Progenitor cell of endocrine pancreas (in vitro differentiated cells): ENCODE measurements around the gene KHDRBS2. TPM values are rescaled to one million over a fixed set of nuclear protein-coding genes. Genes with fewer than 3 reads are reported as not detected.

Experiments used
- DNase-seq: peaks from one replicate; pipeline ENCODE4 v3.0.0; 2021; ENCODE audit warnings: low spot score; ENCODE audit not compliant: unreplicated experiment
- H3K27ac Mint-ChIP-seq: 2 replicates; pipeline ENCODE4 v1.8.0; 2021; ENCODE audit warnings: mild to moderate bottlenecking, moderate library complexity, mixed read lengths
- H3K27me3 Mint-ChIP-seq: 2 replicates; pipeline ENCODE4 v1.8.0; 2021; ENCODE audit warnings: mixed read lengths
- H3K36me3 Mint-ChIP-seq: 2 replicates; pipeline ENCODE4 v1.8.0; 2022; ENCODE audit warnings: mixed read lengths; ENCODE audit not compliant: insufficient read depth
- H3K4me1 Mint-ChIP-seq: 2 replicates; pipeline ENCODE4 v1.8.0; 2021; ENCODE audit warnings: low read depth, mixed read lengths
- H3K4me3 Mint-ChIP-seq: 2 replicates; pipeline ENCODE4 v1.8.0; 2021; ENCODE audit warnings: low read depth, mild to moderate bottlenecking, moderate library complexity, mixed read lengths
- H3K9me3 Mint-ChIP-seq: 2 replicates; pipeline ENCODE4 v1.8.0; 2021; ENCODE audit warnings: low read depth, mixed read lengths
- CTCF ChIP-seq: fragments of 200-600 bp; sonication (generic); IDR thresholded peaks from one replicate; pipeline ENCODE4 v1.5.0; 2021; ENCODE audit warnings: antibody characterized with exemption, mild to moderate bottlenecking; ENCODE audit not compliant: unreplicated experiment
- total RNA-seq: library from RNA; stranded (reverse); gene quantifications from 2 replicates; pipeline ENCODE4 v1.2.1, GENCODE V29; 2021

Gene KHDRBS2
- total RNA-seq, 1 donor from 2014 or later = 9.7 TPM

DNA sequence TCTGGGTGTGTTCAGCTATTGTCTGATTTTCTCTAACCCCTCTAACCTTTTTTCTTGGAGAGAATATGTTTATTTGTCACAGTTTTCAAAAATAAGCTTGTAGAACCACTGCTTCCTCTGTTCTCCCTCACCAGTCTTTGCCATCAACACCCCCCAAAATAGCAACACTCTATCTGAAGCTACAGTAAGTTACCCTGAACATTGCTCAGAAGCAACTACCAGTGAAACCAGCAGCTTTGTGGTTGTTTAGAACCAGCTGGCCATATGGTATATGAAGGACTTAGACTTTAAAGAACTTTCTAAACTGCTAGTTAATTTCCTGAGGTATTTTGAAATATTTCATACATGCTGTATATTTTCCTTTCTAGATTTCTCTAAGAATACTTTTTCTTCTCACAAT is 242.9 kb downstream of the KHDRBS2 start:
- no peak for TF ChIP-seq CTCF

DNA sequence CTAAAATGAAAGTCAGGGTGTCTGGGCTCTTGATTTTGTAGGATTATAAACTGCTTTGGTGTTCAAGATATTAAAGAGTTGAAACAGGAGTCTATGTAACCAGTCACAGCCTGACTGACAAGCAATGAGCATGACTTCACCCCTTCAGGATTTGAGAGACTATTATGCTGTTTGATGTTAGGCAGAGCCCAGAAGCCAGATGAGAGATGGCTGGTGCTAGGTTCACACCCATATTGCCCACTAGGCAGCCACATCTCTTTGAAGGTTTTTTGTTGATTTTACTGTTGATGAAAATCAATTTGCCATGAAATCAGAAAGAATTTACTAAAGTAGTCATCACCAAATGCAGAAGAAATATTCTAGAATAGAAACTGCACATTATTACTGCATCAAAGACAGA is 243.6 kb downstream of the KHDRBS2 start:
- Mint-ChIP-seq H3K27me3 (no peaks in the 10 kb centered on the region), H3K27ac (no peak overlapping the region), H3K4me3 (no peak overlapping the region), H3K4me1 (peaks cover under 1% of the 10 kb centered on the region), H3K9me3 (no peaks in the 10 kb centered on the region), H3K36me3 (peaks cover 2% of the 10 kb centered on the region)
- no peak for TF ChIP-seq CTCF
- DNase-seq = no peak

More for the DNA sequence above, 242.9 kb downstream of the KHDRBS2 start:
- no peak overlapping the region for H3K4me3 Mint-ChIP-seq
- no peaks in the 10 kb centered on the region for H3K27me3 Mint-ChIP-seq
- peaks cover 2% of the 10 kb centered on the region for H3K36me3 Mint-ChIP-seq
- H3K4me1 Mint-ChIP-seq = peaks cover 3% of the 10 kb centered on the region
- DNase-seq = no peak
- H3K9me3 Mint-ChIP-seq = no peaks in the 10 kb centered on the region
- H3K27ac Mint-ChIP-seq = no peak overlapping the region

- Mint-ChIP-seq H3K4me1 (no peaks in the 10 kb centered on the region), H3K27me3 (no peaks in the 10 kb centered on the region), H3K4me3 (no peak overlapping the region), H3K27ac (no peak overlapping the region), H3K36me3 (peaks cover 4% of the 10 kb centered on the region), H3K9me3 (peaks cover 8% of the 10 kb centered on the region)
- TF ChIP-seq CTCF = no peak
- no peak for DNase-seq
Measured at GRCh38 chr6:62039605-62040004, 246.4 kb downstream of the KHDRBS2 start.

DNA sequence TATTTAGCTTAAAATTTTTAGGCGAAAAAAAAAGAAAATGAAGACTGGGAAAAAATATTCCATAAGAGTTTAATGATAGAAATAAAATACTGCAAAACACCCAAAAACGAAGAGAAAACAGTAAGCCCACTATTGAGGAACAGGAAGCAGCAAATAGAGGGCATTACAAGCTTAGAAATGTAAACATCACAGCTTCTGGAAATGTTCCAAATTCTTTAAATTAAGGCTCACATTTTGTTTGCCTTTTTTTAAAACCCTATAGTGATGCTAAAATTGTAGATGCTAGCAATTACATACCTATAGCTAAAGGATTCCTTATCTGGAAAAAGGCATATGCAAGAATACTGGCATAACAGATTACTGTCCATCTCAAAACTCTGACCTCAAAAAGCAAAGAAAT is 248.6 kb downstream of the KHDRBS2 start:
- Mint-ChIP-seq H3K36me3 (peaks cover 6% of the 10 kb centered on the region), H3K4me1 (no peaks in the 10 kb centered on the region), H3K9me3 (peaks cover 16% of the 10 kb centered on the region), H3K27ac (no peak overlapping the region), H3K27me3 (no peaks in the 10 kb centered on the region), H3K4me3 (no peak overlapping the region)
- no peak for DNase-seq
- no peak for TF ChIP-seq CTCF

- H3K27me3 Mint-ChIP-seq = no peaks in the 10 kb centered on the region
- no peak for TF ChIP-seq CTCF
- H3K27ac Mint-ChIP-seq = no peak overlapping the region
- no peak for DNase-seq
- H3K4me3 Mint-ChIP-seq = no peak overlapping the region
- no peaks in the 10 kb centered on the region for H3K4me1 Mint-ChIP-seq
- H3K9me3 Mint-ChIP-seq = peaks cover 16% of the 10 kb centered on the region
- peaks cover 6% of the 10 kb centered on the region for H3K36me3 Mint-ChIP-seq
Measured at GRCh38 chr6:62035952-62036351, 250.1 kb downstream of the KHDRBS2 start.
